Measurements from ENCODE around the gene USP19.

Gene USP19

GRCh38 chr3:49132437-49133225, 12.0 kb upstream of the USP19 start, which contains the start of gene LAMB2:
Gene LAMB2 (minus strand): TSS chr3:49133050. CDS start chr3:49132867, 183 bp downstream.
- DNase-seq (ENCODE audit: low spot score): peak; percentile 84

- DNase-seq (ENCODE audit: low spot score): no peak
Measured at GRCh38 chr3:49132073-49132436, 11.4 kb upstream of the USP19 start.

GRCh38 chr3:49131576-49131975, 11.0 kb upstream of the USP19 start:
- DNase-seq (ENCODE audit: low spot score): no peak

- DNase-seq (ENCODE audit: low spot score): no peak
Measured at GRCh38 chr3:49131040-49131439, 10.4 kb upstream of the USP19 start.

GRCh38 chr3:49124991-49125670, 4.5 kb upstream of the USP19 start:
- DNase-seq (ENCODE audit: low spot score): no peak

GRCh38 chr3:49124203-49124602, 3.6 kb upstream of the USP19 start:
- DNase-seq (ENCODE audit: low spot score): no peak

- no peak for DNase-seq (ENCODE audit: low spot score)
Measured at GRCh38 chr3:49123687-49124086, 3.1 kb upstream of the USP19 start.

GRCh38 chr3:49122886-49123545, 2.4 kb upstream of the USP19 start:
- no peak for DNase-seq (ENCODE audit: low spot score)

- no peak for DNase-seq (ENCODE audit: low spot score)
Measured at GRCh38 chr3:49122451-49122850, 1.8 kb upstream of the USP19 start.

- no peak for DNase-seq (ENCODE audit: low spot score)
Measured at GRCh38 chr3:49122022-49122421, 1.4 kb upstream of the USP19 start.

GRCh38 chr3:49121132-49121736, 611 bp upstream of the USP19 start:
- no peak for DNase-seq (ENCODE audit: low spot score)

- DNase-seq (ENCODE audit: low spot score): no peak
Measured at GRCh38 chr3:49120096-49120437, 556 bp downstream of the USP19 start.

GRCh38 chr3:49119439-49119838, 1.2 kb downstream of the USP19 start:
- DNase-seq (ENCODE audit: low spot score): no peak

- no peak for DNase-seq (ENCODE audit: low spot score)
Measured at GRCh38 chr3:49119036-49119435, 1.6 kb downstream of the USP19 start.

GRCh38 chr3:49112262-49112661, 8.4 kb downstream of the USP19 start:
- no peak for DNase-seq (ENCODE audit: low spot score)

GRCh38 chr3:49111347-49111746, 9.3 kb downstream of the USP19 start:
- no peak for DNase-seq (ENCODE audit: low spot score)

GRCh38 chr3:49110780-49111179, 9.8 kb downstream of the USP19 start:
- no peak for DNase-seq (ENCODE audit: low spot score)

- DNase-seq (ENCODE audit: low spot score): no peak
Measured at GRCh38 chr3:49108346-49108745, 12.3 kb downstream of the USP19 start.

- DNase-seq (ENCODE audit: low spot score): peak; percentile 93
Measured at GRCh38 chr3:49104427-49105291, 16.0 kb downstream of the USP19 start, which contains the start of gene QARS1. Gene QARS1 (minus strand): TSS chr3:49104757. CDS start chr3:49104733, 24 bp downstream.

- no peak for DNase-seq (ENCODE audit: low spot score)
Measured at GRCh38 chr3:49104052-49104426, 16.6 kb downstream of the USP19 start.

- DNase-seq (ENCODE audit: low spot score): no peak
Measured at GRCh38 chr3:49100046-49100615, 20.5 kb downstream of the USP19 start.
